Measurements from ENCODE around the gene ALDH3B2. TPM values are rescaled to one million over a fixed set of nuclear protein-coding genes. Genes with fewer than 3 reads are reported as not detected.
"Not testable (repeated sequence)": the region's sequence is repeated elsewhere in the genome, so short reads cannot be mapped to it uniquely, and the experiment has no call there.

Gene ALDH3B2
- polyA plus RNA-seq, 3 donors: not detected

GRCh38 chr11:67639438-67639859 lies 35.0 kb downstream of the ALDH3B2 start, which contains the start of gene TBX10:
Gene TBX10, minus strand, starts transcription at chr11:67639763. Its CDS starts 291 bp downstream, at chr11:67639472.
- H4K20me1 ChIP-seq (ENCODE audit: insufficient read depth, low read length): no peaks in the 10 kb centered on the region
- H3K4me3 ChIP-seq (replicated peaks in 1 of 3; ENCODE audit: low read depth in 2 of 3, low read length in 3 of 3): no peak within 1 kb of the TSS
- H3K9me3 ChIP-seq (replicated peaks in 1 of 2; ENCODE audit: control insufficient read depth in 1 of 2, insufficient read depth in 1 of 2, low read length in 2 of 2): peaks cover 4 to 10% of the 10 kb centered on the region in 2 donors
- H2AFZ ChIP-seq (ENCODE audit: insufficient read depth, low read depth, low read length, poor library complexity, severe bottlenecking): no peak within 1 kb of the TSS
- H3K79me2 ChIP-seq (ENCODE audit: insufficient read depth, low read length): no peaks in the 10 kb centered on the region
- peaks cover 0 to 10% of the 10 kb centered on the region in 2 donors for H3K4me1 ChIP-seq (ENCODE audit: control insufficient read depth in 1 of 2, insufficient read depth in 2 of 2, low read length in 2 of 2)
- DNase-seq: no peak
- Mint-ChIP-seq H3K27ac (peak within 1 kb of the TSS in 1 of 7 donors; percentile 66), H3K4me3 (no peak within 1 kb of the TSS), H3K27me3 (ENCODE audit: low read depth in 3 of 3) (peaks cover 2 to 11% (median 4%) of the 10 kb centered on the region in 3 donors), H3K36me3 (no peaks in the 10 kb centered on the region), H3K4me1 (peaks cover 9% of the 10 kb centered on the region), H3K9me3 (peaks cover 3 to 15% (median 8%) of the 10 kb centered on the region in 7 donors)
- H3K27me3 ChIP-seq (ENCODE audit: control insufficient read depth in 2 of 2, insufficient read depth in 2 of 2, low read length in 2 of 2): no peaks in the 10 kb centered on the region
- intact Hi-C loops (cut with micrococcal nuclease): no loop called here
- TF ChIP-seq CTCF (IDR thresholded peaks at IDR 0.05): no peak
- no peak within 1 kb of the TSS for H3K4me2 ChIP-seq (replicated peaks; ENCODE audit: extremely low read depth, low read length, poor library complexity, severe bottlenecking)
- H3K27ac ChIP-seq (ENCODE audit: low read depth in 1 of 2, low read length in 2 of 2): no peak within 1 kb of the TSS
- no peak within 1 kb of the TSS for H3K9ac ChIP-seq (ENCODE audit: insufficient read depth, low read length, poor library complexity, severe bottlenecking)
- WGBS (ENCODE audit: insufficient coverage): 95% methylated on average over 12 of the region's 18 CpGs
- H3K36me3 ChIP-seq (replicated peaks in 1 of 2; ENCODE audit: control insufficient read depth in 1 of 2, insufficient read depth in 2 of 2, low read length in 2 of 2): no peaks in the 10 kb centered on the region

GRCh38 chr11:67638535-67639437 lies 35.6 kb downstream of the ALDH3B2 start:
- no peak overlapping the region for H3K4me3 Mint-ChIP-seq
- H3K36me3 ChIP-seq (replicated peaks in 1 of 2; ENCODE audit: control insufficient read depth in 1 of 2, insufficient read depth in 2 of 2, low read length in 2 of 2): no peaks in the 10 kb centered on the region
- no peaks in the 10 kb centered on the region for H3K79me2 ChIP-seq (ENCODE audit: insufficient read depth, low read length)
- H4K20me1 ChIP-seq (ENCODE audit: insufficient read depth, low read length): no peaks in the 10 kb centered on the region
- H3K27me3 Mint-ChIP-seq (ENCODE audit: low read depth in 3 of 3): peaks cover 2 to 11% (median 4%) of the 10 kb centered on the region in 3 donors
- H3K36me3 Mint-ChIP-seq: no peaks in the 10 kb centered on the region
- H3K9me3 ChIP-seq (replicated peaks in 1 of 2; ENCODE audit: control insufficient read depth in 1 of 2, insufficient read depth in 1 of 2, low read length in 2 of 2): peaks cover 0 to 3% of the 10 kb centered on the region in 2 donors
- intact Hi-C loops (cut with micrococcal nuclease): no loop called here
- no peak for DNase-seq
- no peak overlapping the region for H3K4me2 ChIP-seq (replicated peaks; ENCODE audit: extremely low read depth, low read length, poor library complexity, severe bottlenecking)
- peaks cover 0 to 11% (median 4%) of the 10 kb centered on the region in 7 donors for H3K9me3 Mint-ChIP-seq
- H3K4me3 ChIP-seq (replicated peaks in 1 of 3; ENCODE audit: low read depth in 2 of 3, low read length in 3 of 3): no peak overlapping the region
- WGBS (ENCODE audit: insufficient coverage): 97% methylated on average over 23 of the region's 24 CpGs
- no peak overlapping the region for H3K27ac Mint-ChIP-seq
- no peak for TF ChIP-seq CTCF (IDR thresholded peaks at IDR 0.05)
- H3K4me1 ChIP-seq (ENCODE audit: control insufficient read depth in 1 of 2, insufficient read depth in 2 of 2, low read length in 2 of 2): peaks cover 0 to 10% of the 10 kb centered on the region in 2 donors
- H3K27ac ChIP-seq (ENCODE audit: low read depth in 1 of 2, low read length in 2 of 2): no peak overlapping the region
- no peak overlapping the region for H2AFZ ChIP-seq (ENCODE audit: insufficient read depth, low read depth, low read length, poor library complexity, severe bottlenecking)
- no peaks in the 10 kb centered on the region for H3K27me3 ChIP-seq (ENCODE audit: control insufficient read depth in 2 of 2, insufficient read depth in 2 of 2, low read length in 2 of 2)
- H3K9ac ChIP-seq (ENCODE audit: insufficient read depth, low read length, poor library complexity, severe bottlenecking): no peak overlapping the region
- H3K4me1 Mint-ChIP-seq: peaks cover 9% of the 10 kb centered on the region

- peak overlapping the region in 1 of 7 donors; percentile 64 for H3K27ac Mint-ChIP-seq
- H3K4me3 Mint-ChIP-seq; H3K4me2 ChIP-seq (replicated peaks; ENCODE audit: extremely low read depth, low read length, poor library complexity, severe bottlenecking); H3K27ac ChIP-seq (ENCODE audit: low read depth in 1 of 2, low read length in 2 of 2); H3K9me3 Mint-ChIP-seq; H3K4me1 Mint-ChIP-seq; DNase-seq; H3K9ac ChIP-seq (ENCODE audit: insufficient read depth, low read length, poor library complexity, severe bottlenecking); intact Hi-C loops (cut with micrococcal nuclease); H3K4me1 ChIP-seq (ENCODE audit: control insufficient read depth in 1 of 2, insufficient read depth in 2 of 2, low read length in 2 of 2); H3K79me2 ChIP-seq (ENCODE audit: insufficient read depth, low read length); H3K36me3 ChIP-seq (replicated peaks in 1 of 2; ENCODE audit: control insufficient read depth in 1 of 2, insufficient read depth in 2 of 2, low read length in 2 of 2); H3K4me3 ChIP-seq (replicated peaks in 1 of 3; ENCODE audit: low read depth in 2 of 3, low read length in 3 of 3); H3K9me3 ChIP-seq (replicated peaks in 1 of 2; ENCODE audit: control insufficient read depth in 1 of 2, insufficient read depth in 1 of 2, low read length in 2 of 2); H3K27me3 ChIP-seq (ENCODE audit: control insufficient read depth in 2 of 2, insufficient read depth in 2 of 2, low read length in 2 of 2); H2AFZ ChIP-seq (ENCODE audit: insufficient read depth, low read depth, low read length, poor library complexity, severe bottlenecking); H4K20me1 ChIP-seq (ENCODE audit: insufficient read depth, low read length); H3K36me3 Mint-ChIP-seq: not testable (repeated sequence)
- no CpG with 5 or more reads among the region's 3 CpGs for WGBS (ENCODE audit: insufficient coverage)
- peaks cover 0 to 11% (median 4%) of the 10 kb centered on the region in 3 donors for H3K27me3 Mint-ChIP-seq (ENCODE audit: low read depth in 3 of 3)
These were observed 37.0 kb downstream of the ALDH3B2 start for GRCh38 chr11:67637441-67637840.
